Lung (tissue), 12 donors: Measurements from ENCODE around the gene SLC12A3. TPM values are rescaled to one million over a fixed set of nuclear protein-coding genes. Genes with fewer than 3 reads are reported as not detected.
A peak's percentile ranks its signal among the peaks of the same experiment; 100 is the strongest.

Experiments
- ATAC-seq: fragments of 200-7000 bp; cut with Tn5 transposase; one replicate; pipeline ENCODE4 v1.9.1; 2020; ENCODE audit warnings: moderate number of reproducible peaks; ENCODE audit not compliant: insufficient read depth, low FRiP score
- DNase-seq, 3 donors: peaks; one replicate each; pipeline ENCODE4 v3.0.0-alpha.2; 2013 to 2017
- H3K27ac ChIP-seq, 2 donors: one replicate each; pipeline ENCODE4 v1.5.1; 2013; ENCODE audit warnings: mild to moderate bottlenecking in 2 of 2, moderate library complexity in 2 of 2, control low read depth in 1 of 2, inconsistent platforms in 1 of 2, low read depth in 1 of 2, low read length in 1 of 2
- H3K27me3 ChIP-seq, 3 donors: one replicate each; pipeline ENCODE4 v1.5.1; 2013; ENCODE audit warnings: low read length in 2 of 3; ENCODE audit not compliant: control insufficient read depth in 3 of 3, insufficient read depth in 3 of 3
- H3K36me3 ChIP-seq, 4 donors: one replicate each; pipeline ENCODE4 v1.5.1; 2013; ENCODE audit warnings: low read length in 4 of 4, mild to moderate bottlenecking in 1 of 4, moderate library complexity in 1 of 4; ENCODE audit not compliant: control insufficient read depth in 4 of 4, insufficient read depth in 4 of 4
- H3K4me1 ChIP-seq, 5 donors: one replicate each; pipeline ENCODE4 v1.5.1; 2013; ENCODE audit warnings: low read length in 5 of 5, mild to moderate bottlenecking in 2 of 5, moderate library complexity in 1 of 5; ENCODE audit not compliant: control insufficient read depth in 5 of 5, insufficient read depth in 5 of 5
- H3K4me3 ChIP-seq: one replicate; pipeline ENCODE4 v1.5.1; 2013; ENCODE audit warnings: mild to moderate bottlenecking, control low read depth, moderate library complexity
- H3K9ac ChIP-seq, 2 donors: one replicate each; pipeline ENCODE4 v1.5.1; 2013; ENCODE audit warnings: low read length in 2 of 2, control low read depth in 1 of 2; ENCODE audit not compliant: insufficient read depth in 1 of 2
- H3K9me3 ChIP-seq, 4 donors: one replicate each; pipeline ENCODE4 v1.5.1; 2013; ENCODE audit warnings: low read length in 3 of 4, mild to moderate bottlenecking in 1 of 4, moderate library complexity in 1 of 4; ENCODE audit not compliant: control insufficient read depth in 4 of 4, insufficient read depth in 3 of 4
- WGBS, 2 donors: extraction: QIAGEN DNeasy Blood & Tissue Kit; methylation state at CpG; one replicate each; pipeline ENCODE4 v1.1.7; 2013; 5-methylcytosine and 5-hydroxymethylcytosine counted together
- polyA plus RNA-seq, 2 donors: library from polyadenylated mRNA; stranded (reverse); fragments of 200-250 nt; gene quantifications; one replicate each; pipeline ENCODE4 v1.2.1, GENCODE V29; 2013
- total RNA-seq, 2 donors: library from RNA; depleted of rRNA in 1 of 2; stranded (reverse); fragments of >200 nt in 1 of 2; gene quantifications; one replicate each; pipeline ENCODE4 v1.2.1, GENCODE V29; 2014 to 2021
- TF ChIP-seq, protein P1 (sequence below): IDR thresholded peaks from 2 replicates; pipeline ENCODE4 v1.5.1; 2012; ENCODE audit warnings: mild to moderate bottlenecking; ENCODE audit errors: control extremely low read depth, extremely low read depth
- donor health status: control.
- donor health status: control.
- donor health status: Bipolar disorder and iron deficiency.
- donor health status: healthy.
- donor health status: DM: yes; HTN: yes; CAD: no.

The SLC12A3 gene
- total and polyA plus RNA-seq, 4 donors, result 0.04 to 0.07 TPM; not detected in 2

DNA sequence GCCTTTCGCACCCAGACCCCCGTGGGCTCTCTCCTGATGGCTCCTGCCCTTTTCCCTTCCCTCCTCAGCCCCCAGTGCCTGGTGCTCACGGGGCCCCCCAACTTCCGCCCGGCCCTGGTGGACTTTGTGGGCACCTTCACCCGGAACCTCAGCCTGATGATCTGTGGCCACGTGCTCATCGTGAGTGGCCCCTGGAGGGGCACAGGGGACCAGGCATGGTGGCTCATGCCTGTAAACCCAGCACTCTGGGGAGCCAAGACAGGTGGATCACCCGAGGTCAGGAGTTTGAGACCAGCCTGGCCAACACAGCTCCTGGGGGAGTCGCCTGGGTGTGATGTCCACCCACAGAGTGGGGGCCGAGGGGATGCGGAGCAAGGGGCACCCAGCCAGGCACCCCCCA lies 21.3 kb downstream of the SLC12A3 start:
- DNase-seq (no peak), ATAC-seq (no peak)
- Histone ChIP-seq H3K4me3 (no peak overlapping the region), H3K27me3 (no peaks in the 10 kb centered on the region), H3K27ac (no peak overlapping the region), H3K4me1 (no peaks in the 10 kb centered on the region), H3K9ac (no peak overlapping the region), H3K9me3 (no peaks in the 10 kb centered on the region), H3K36me3 (no peaks in the 10 kb centered on the region)
- 94% methylated on average over 12 of the region's 12 CpGs for WGBS, 2 donors
- TF ChIP-seq, protein P1, sequence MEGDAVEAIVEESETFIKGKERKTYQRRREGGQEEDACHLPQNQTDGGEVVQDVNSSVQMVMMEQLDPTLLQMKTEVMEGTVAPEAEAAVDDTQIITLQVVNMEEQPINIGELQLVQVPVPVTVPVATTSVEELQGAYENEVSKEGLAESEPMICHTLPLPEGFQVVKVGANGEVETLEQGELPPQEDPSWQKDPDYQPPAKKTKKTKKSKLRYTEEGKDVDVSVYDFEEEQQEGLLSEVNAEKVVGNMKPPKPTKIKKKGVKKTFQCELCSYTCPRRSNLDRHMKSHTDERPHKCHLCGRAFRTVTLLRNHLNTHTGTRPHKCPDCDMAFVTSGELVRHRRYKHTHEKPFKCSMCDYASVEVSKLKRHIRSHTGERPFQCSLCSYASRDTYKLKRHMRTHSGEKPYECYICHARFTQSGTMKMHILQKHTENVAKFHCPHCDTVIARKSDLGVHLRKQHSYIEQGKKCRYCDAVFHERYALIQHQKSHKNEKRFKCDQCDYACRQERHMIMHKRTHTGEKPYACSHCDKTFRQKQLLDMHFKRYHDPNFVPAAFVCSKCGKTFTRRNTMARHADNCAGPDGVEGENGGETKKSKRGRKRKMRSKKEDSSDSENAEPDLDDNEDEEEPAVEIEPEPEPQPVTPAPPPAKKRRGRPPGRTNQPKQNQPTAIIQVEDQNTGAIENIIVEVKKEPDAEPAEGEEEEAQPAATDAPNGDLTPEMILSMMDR, result no peak

- TF ChIP-seq, protein P1, result no peak
- WGBS, 2 donors, result 85 to 95% methylated on average over 9 of the region's 9 CpGs
Observed at GRCh38 chr16:56886826-56887225, 21.8 kb downstream of the SLC12A3 start.

GRCh38 chr16:56888806-56889205 lies 23.8 kb downstream of the SLC12A3 start:
- H3K36me3 ChIP-seq, result no peaks in the 10 kb centered on the region
- DNase-seq (no peak), ATAC-seq (no peak)
- no peaks in the 10 kb centered on the region for H3K4me1 ChIP-seq
- H3K27ac ChIP-seq, result no peak overlapping the region
- no peaks in the 10 kb centered on the region for H3K27me3 ChIP-seq
- peak overlapping the region; percentile 5 for H3K4me3 ChIP-seq
- H3K9ac ChIP-seq, result no peak overlapping the region
- 88 to 89% methylated on average over 7 of the region's 7 CpGs for WGBS, 2 donors
- H3K9me3 ChIP-seq, result no peaks in the 10 kb centered on the region
- TF ChIP-seq, protein P1, result no peak

More at GRCh38 chr16:56886826-56887225, 21.8 kb downstream of the SLC12A3 start:
- Histone ChIP-seq H3K27me3 (no peaks in the 10 kb centered on the region), H3K4me3 (no peak overlapping the region), H3K27ac (no peak overlapping the region), H3K4me1 (no peaks in the 10 kb centered on the region), H3K9me3 (no peaks in the 10 kb centered on the region), H3K36me3 (no peaks in the 10 kb centered on the region), H3K9ac (no peak overlapping the region)
- DNase-seq (no peak), ATAC-seq (no peak)

- Histone ChIP-seq H3K4me1 (no peaks in the 10 kb centered on the region), H3K4me3 (peak overlapping the region; percentile 5), H3K9ac (no peak overlapping the region), H3K27me3 (no peaks in the 10 kb centered on the region), H3K36me3 (no peaks in the 10 kb centered on the region), H3K27ac (no peak overlapping the region), H3K9me3 (no peaks in the 10 kb centered on the region)
- ATAC-seq (no peak), DNase-seq (no peak)
- 94 to 98% methylated on average over 5 of the region's 5 CpGs for WGBS, 2 donors
- TF ChIP-seq, protein P1, result no peak
Observed at GRCh38 chr16:56889206-56889605, 24.2 kb downstream of the SLC12A3 start.
